Stromal cell of bone marrow (primary cell): ENCODE data around the gene MEF2A.
A peak's percentile ranks its signal among the peaks of the same experiment; 100 is the strongest.
"Not testable (repeated sequence)": the region's sequence is repeated elsewhere in the genome, so short reads cannot be mapped to it uniquely, and the experiment has no call there.

Source experiments
- DNase-seq: peaks from one replicate; pipeline ENCODE4 v3.0.0-alpha.2; 2012; ENCODE audit warnings: low read depth

MEF2A gene

DNA sequence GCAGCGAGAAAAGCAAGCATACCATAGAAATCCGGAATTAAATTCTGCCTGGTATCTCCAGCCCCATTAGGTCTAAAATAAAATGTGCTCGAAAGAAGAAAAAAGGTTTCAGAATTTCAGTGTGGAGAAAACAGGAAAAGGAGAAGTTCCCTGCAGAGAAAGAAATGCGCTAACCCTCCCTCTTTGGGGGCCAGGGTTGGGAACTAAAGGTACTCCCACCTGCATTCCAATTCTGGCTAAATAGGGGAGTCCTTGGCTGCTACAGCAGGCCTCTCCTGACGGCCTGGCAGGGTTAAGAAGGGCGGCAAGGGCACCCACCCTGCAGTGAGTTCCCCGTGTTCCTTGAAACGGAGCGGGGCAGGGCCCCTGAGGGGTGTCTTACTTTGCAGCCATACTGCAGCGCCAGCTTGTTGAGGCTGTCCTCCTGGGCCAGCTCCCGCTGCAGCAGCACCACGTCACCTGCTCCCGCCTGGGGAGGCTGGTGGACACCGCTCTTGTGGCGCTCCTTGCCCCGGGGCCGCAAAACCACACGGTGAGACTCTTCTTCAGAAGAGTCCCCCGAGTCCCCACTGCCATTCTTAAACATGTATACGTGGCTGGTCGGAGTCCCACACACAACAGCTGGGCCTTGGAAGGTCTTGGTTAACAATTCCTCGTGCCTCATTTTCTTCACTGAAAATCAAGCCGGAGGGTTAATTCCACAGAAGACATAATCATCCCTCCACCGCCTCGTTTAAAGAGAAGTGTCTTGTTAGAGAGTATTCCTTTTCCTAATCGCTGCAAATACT, 165.7 kb downstream of the MEF2A start:
- no peak for DNase-seq

DNA sequence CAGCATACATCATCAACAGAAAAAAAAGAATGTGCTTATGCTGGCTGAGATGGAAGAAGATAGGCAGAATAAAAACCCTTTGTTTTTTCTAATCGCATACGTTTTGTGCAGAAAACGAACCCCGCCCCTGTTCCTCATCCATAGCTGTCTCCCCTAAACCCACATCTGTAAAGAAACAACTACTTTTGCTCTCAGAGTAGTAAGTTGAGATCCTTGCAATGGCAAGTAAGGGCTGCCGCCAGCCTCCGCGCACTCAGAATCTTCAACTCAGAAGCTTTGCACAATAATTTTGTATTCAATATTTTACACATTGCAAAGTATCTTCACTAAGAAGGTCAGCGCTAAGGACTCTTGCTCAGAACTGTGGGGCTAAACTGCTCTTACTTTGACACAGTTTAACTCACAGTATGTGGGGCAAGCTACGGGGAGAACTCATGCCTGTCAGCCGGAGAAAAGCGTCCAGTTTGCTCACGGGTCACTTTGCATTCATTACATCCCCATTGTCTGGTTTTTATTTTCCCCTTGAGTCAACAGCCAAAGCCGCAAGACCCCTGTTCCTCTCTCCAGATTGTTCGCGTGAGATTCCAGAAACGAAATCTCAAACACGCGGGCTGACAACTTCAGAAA, 166.5 kb downstream of the MEF2A start:
- no peak for DNase-seq

DNA sequence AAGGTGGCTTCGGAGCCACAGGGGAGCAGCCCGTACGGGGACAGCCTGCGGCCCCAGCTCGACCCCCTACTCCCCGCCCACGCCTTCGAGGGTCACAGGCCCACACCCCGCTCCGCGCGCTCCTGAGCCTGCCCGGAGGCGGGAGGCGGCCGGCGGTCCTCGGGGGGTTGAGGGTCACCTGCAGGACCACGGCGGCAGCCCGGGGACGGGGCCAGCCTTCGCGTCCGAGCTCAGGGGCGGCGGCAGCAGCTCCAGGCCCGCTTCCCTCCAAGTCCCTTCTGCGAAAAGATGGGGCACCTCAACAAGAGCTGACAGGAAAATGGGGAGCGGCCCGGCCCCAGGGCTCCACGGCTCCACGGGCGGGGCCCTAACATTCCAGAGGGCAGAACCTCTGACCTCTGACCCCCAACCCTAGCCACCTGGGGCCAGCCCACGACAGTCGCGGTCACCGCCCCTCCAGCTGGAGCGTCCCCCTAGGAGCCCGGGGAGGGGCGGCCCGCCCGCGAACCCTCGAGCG, 167.0 kb downstream of the MEF2A start:
- DNase-seq: no peak

DNA sequence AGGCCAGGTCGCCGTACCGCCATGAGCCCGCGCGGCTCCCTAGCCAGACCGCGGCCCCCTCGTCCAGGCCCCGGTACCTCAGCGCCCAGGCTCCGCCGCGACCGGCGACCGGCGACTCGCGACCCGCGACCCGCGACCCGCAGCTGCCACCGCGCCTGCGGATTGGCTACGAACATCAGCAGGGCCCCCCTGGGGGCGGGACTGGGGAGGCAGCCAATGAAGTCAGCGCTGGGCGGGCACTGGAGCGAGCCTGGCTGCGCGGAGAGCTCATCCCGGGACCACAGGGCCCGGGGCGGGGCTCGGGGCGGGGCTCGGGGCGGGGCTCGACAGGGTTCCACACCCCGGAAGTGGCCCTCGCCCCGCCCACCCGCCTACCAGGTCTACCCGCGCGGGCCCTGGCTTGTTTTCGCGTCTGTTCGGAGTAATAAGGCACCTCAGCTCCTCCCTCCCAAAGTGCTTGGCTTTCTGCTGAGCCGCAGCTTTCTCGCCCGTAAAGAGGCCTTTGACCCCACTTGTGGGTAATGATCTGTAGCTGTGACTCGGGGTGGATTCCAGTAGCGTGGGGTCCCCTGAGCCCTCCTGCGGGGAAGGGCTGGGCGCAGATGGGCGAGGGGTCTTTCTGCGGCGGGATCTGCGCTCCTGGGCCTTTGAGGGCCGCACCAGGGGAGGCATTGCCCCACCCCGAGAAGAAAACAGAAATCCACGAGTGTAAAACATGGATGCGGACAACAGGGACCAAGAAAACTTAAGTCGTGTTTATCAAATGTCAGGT, 167.7 kb downstream of the MEF2A start, which contains the start of gene LYSMD4:
TSS of gene LYSMD4 (minus strand) at position 170 of the 772 bp plus-strand sequence. CDS start 1,438 bp downstream, outside the sequence.
- DNase-seq: peak; percentile 87

DNA sequence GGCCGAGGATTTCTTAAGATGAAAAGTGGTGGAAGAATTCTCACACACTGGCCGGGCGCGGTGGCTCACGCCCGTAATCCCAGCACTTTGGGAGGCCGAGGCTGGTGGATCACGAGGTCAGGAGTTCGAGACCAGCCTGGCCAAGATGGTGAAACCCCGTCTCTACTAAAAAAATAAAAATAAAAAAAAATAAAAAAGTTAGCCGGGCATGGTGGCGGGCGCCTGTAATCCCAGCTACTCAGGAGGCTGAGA, 168.2 kb downstream of the MEF2A start:
- not testable (repeated sequence) for DNase-seq

DNA sequence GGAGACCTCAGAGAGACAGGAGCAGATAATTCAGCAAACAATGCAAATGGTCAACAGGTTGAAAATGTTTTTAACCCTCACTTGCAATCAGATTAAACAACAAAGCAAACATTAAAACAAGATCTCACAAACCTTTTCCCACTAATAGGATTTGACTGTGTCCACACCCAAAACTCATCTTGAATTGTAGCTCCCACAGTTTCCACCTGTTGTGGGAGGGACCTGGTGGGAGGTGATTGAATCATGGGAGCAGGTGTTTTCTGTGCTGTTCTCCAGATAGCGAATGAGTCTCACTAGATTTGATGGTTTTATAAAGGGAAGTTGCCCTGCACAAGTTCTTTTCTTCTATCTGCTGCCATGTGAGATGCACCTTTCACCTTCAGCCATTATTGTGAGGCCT, 168.8 kb downstream of the MEF2A start:
- DNase-seq: no peak

DNA sequence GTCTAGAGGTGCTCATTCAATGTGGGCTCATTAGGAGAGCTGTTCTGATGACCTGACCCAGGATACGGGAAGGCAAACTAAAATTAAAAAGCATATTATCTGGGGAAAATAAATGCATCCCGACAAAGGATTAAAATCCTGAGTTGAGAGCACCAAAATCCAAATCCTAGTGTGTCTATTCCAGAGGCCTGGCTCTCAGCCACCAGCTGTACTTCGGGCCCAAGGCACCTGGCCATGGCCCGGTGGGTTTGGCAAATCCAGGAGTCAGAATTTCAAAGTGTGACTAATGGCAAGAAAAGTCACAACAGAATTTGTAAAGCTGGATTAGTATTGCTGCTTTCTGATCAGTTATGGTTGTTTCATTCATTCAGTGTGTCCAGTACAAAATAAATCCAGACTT, 170.1 kb downstream of the MEF2A start:
- DNase-seq: no peak

DNA sequence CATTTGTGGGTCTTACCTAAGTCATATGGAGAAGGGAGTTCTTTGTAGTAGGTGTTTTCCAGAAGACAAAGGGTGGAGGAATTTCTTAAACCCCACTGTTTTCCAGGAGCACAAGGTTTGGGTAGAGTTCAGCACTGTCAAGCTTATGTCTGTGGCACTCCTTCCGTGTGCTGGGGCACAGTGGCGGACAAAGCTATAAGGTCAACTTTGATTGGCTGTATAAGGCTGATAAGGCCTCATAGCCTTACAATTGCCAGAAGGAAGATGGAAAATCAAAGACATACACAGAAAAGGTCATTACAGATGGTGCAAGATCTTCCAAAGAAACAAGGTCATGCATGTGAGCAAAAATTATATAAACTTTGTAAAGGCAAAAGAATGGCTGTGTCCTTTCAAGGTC, 170.9 kb downstream of the MEF2A start:
- no peak for DNase-seq

DNA sequence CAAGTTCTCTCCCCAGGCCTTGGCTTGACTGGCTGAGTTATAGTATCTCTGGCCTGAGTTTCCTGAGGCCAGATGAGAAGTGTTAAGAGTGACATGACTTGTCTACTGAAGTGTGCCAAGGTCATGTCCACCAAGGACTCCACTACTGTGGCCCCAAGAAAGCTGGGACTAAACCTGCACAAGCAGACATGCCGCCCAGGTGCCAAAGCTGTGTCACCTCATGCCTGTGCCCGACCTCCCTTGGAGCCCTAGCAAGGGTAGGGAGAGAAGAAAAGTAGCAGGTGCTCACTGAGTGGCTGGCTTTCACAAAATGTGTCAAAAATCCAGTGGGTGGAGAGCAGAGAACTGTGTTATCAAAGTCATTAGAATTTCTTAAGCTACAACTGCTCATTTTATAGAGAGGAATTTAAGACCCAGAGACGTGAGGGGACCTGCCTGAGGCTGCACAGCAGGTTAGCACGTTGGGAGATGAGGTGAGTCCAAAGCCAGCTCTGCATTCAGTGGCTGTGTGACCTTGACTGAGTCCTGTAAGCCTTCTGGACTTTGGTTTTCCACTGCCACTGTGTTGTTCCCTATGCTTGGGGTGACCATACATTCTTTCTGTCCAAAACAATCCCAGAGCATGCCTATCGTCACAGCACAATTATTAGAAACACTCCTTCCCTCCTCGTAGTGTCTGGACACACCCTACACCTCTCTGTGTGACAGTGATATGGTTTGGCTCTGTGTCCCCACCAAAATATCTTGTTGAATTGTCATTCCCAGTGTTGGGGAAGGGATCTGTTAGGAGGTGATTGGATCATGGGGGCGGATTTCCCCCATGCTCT, 172.4 kb downstream of the MEF2A start:
- DNase-seq: no peak

DNA sequence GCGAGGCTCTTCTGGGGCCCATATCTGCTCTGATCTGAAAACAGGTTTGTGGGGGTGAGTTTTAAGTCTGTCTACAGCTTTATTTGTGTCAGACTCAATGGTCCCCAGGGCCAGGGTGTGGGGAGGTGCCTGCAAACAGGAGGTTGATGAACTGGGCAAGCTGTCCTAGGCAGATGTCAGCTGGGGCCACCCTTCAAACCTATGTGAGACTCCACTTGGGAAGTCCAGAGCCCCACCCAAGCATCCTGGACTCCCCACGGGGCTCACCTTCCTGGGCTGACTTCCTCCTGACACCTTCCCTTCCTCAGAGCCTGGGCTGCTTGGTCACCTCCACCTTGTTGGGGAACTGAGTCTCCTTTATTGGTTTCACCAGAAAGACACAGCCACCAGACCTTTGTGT, 176.1 kb downstream of the MEF2A start:
- no peak for DNase-seq

DNA sequence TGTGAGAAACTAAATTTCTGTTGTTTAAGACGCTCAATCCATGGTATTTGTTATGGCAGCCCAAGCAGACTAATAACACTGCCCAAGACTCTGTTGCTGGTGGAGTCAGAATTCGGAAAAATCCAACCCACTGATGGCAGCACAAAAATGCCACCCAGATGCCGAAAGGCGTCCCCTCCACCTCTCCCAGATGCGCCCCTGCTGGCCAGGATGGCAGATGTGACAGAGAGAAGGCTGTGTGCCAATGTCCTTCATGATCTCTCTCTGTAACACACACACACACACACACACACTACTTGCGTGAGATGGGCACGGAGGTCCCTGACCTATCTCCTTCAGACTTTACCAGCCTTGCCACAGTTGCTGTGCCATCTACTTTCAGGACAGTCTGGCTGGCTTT, 178.4 kb downstream of the MEF2A start:
- no peak for DNase-seq

DNA sequence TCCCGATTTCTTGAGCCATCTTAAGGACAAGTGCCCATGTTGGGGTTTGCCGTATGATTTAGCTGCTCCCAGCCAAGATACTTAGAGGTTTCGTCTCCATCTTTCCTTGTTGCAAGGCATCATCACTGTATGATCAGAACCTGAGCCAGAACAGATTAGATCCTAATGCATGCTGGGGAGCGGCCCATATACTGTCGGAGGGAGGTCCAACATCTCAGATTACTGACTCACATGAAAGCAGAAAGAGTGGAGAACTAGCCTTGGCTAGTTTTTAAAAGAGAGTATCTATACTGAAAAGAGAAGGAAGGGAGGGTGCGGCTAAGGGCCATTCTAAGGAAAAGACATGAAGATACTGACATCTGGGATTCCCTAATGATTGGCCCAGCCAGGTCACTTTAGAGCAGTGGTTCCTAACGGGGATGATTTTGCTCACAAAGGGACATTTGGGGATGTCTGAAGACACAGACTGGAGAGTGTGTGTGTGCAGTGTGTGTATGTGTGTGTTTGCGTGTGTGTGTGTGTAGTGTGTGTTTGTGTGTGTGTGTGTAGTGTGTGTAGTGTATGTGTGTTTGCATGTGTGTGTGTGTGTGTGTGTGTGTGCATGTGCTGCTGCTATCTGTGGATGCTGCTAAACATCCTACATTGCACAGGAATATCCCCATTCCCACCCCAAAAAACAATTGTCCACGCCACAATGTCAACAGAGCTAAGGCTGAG, 179.7 kb downstream of the MEF2A start:
- DNase-seq: no peak

DNA sequence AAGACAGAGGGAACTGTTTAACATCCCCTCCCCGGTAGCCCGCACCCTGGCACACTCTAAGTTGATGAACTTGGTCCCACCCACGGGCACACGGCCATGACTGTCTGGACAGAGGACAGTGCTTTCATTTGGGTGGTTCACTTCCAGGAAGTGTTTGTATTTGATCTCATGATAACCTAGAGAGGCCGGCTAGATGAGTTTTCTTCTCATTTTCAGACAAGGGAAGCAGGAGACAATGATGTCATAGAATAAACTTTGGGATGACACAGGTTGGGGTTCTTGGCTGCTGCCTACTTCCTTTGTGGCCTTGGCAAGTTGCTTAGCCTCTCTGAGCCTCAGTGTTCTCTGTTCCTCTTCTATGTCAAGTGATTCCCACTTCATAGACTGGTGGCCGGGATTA, 183.6 kb downstream of the MEF2A start:
- no peak for DNase-seq

DNA sequence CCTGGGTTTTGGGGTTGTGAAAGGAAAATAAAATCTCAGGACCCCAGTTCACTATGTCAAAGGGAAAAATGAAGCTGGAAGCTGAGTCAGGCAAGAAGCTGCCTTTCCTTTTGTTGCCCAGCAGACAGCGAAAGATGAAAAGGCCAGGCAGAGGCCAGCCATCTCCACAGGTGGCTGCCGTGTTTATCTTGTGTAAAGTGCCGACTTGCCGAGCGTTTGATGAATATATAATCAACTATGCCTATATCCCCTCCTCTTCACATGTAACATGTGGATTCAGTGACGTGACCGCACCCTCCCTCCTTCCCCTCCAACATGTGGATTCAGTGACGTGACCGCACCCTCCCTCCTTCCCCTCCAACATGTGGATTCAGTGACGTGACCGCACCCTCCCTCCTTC, 184.5 kb downstream of the MEF2A start:
- not testable (repeated sequence) for DNase-seq

DNA sequence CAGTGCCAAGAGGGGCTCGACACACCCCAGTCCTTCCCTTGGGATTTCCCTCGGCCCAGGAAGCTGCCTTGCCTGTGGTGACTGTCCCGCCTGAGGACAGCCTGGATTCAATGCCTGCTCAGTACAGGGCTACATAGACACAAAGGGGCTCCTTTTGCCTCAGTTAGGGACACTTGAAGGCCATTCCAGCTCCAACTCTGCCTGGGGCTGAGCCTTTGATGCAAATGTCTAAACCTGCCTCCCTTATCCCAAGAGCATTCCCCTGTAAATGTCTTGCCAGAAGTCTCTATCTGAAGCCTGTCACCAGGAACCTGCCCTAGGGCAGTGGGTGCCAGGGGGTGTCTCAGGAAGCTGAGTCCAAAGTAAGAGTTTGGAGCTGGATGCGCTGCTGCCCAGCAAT, 186.8 kb downstream of the MEF2A start:
- DNase-seq: no peak

DNA sequence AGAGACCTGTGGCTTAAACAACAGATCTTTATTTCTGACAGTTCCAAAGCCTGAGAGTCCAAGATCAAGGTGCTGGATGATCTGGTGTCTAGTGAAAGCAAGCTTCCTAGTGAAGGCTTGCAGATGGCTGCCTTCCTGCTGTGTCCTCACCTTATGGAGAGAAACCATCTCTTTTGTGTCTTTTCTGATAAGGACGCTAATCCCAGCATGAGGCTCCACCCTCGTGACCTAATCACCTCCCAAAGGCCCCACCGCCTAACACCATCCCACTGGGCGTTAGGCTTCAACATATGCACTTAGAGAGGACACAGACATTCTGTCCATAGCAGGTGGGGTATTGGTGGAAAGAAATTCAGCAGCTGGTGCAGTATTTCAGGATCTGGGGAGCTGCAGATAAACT, 187.3 kb downstream of the MEF2A start:
- DNase-seq: no peak

DNA sequence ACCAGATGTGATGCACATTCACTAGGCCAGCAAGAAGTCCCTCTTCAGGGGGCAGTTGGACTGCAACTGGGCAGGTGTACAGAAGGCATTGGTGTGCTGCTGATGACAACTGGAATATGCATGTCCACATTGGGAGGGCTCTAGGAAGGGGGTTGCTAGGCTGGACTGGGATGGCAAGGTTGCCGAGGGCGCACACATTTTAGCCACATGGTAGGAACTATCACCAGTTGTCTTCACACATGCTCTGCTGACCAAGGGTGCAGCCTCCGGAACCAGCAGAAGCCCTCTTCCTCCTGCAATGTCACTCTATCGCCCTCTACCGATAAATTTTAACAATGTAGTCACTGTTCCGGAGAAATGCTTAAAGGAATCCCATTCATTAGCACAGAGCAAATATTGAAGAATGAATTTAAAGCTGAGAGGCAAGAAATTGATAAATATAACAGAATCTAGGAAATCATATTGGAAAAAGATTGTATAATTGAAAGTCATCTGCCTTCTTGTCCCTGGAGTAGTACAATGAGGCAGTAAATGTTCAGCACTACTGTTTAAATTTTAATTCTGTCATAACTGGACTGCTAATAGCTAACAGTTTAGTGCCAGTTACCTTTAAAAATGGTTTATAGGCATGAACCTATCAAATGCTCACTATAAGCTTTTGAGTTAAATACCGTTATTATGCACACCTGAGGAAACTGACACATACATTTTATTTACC, 190.1 kb downstream of the MEF2A start:
- DNase-seq: peak; percentile 43

DNA sequence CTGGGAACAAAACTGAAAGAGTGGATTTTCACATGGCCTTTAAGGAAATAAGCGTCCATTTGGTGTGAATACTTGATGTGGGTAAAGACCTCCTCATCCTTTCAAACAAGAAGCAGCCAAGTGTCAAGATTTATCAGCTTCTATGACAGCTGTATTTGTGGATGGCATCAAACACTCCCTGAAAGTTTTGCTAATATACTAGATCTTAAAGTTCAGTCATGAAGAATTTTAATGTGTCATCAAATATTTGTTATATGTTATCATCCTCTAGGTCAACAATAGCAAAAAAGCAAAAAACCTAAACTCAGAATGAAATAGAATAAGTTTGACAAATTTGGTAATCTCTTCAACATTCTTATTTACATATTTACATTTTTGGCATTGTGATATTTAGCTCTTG, 196.5 kb downstream of the MEF2A start:
- DNase-seq: no peak

DNA sequence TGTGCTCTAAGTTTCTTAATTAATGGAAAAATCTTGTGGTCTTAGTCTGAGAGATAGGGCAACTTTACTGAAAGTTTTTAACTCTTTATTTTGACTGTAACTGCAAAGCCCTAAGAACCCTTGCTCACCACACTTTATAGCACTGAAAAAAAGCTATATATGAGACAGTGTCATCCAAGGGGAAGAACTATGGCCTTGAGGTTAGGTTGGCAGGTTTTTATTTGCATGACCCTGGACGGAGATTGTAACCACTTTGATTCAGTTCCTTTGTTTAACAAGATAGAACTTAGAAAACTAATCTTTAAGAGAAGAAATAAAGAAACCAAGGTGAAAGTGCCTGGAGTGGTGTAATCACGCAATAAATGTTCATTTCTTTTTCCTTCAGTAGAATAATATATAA, 198.0 kb downstream of the MEF2A start:
- DNase-seq: no peak

DNA sequence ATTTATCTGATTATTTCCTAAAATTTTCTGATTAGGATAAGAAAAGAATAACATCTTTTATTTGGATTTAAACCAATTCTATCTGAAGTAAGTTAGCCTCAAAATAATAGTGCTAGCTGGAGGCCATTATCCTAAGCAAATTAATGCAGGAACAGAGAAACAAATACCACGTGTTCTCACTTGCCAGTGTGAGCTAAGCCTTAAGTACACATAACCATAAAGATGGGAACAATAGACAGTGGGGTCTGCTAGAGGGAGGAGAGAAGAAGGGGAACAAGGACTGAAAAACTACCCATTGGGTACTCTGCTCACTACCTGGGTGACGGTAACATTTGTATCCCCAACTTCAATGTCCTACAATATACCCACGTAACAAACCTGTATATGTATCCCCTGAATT, 198.7 kb downstream of the MEF2A start:
- no peak for DNase-seq
